SK-N-SH treated with all-trans-retinoic acid at 6 μM for 48 hours (cell line): ENCODE results near the gene AGBL3.

ENCODE experiments used
- ATAC-seq: fragments of 200-7000 bp; cut with Tn5 transposase; 3 replicates; pipeline ENCODE4 v1.9.1; 2020; ENCODE audit warnings: mild to moderate bottlenecking, moderate library complexity
- ARNTL ChIP-seq: fragments of 450-650 bp; formaldehyde crosslinking; IDR thresholded peaks from 2 replicates; pipeline ENCODE4 v1.5.0; 2020; ENCODE audit warnings: low read depth, mild to moderate bottlenecking, moderate library complexity, borderline replicate concordance
- BACH2 ChIP-seq: fragments of 250-450 bp; sonication (Bioruptor Pico); IDR thresholded peaks from 2 replicates; pipeline ENCODE4 v1.9.0; 2021; ENCODE audit warnings: mild to moderate bottlenecking, borderline replicate concordance
- CREB5 ChIP-seq: fragments of 250-450 bp; sonication (Bioruptor Pico); IDR thresholded peaks from 2 replicates; pipeline ENCODE4 v1.5.1; 2020; ENCODE audit warnings: low read depth, mild to moderate bottlenecking, moderate library complexity
- CSDC2 ChIP-seq: fragments of 250-450 bp; sonication (Bioruptor Pico); IDR thresholded peaks from 2 replicates; pipeline ENCODE4 v1.5.0; 2020; ENCODE audit warnings: mild to moderate bottlenecking, moderate library complexity
- ESRRG ChIP-seq: fragments of 250-450 bp; sonication (Bioruptor Pico); IDR thresholded peaks from 2 replicates; pipeline ENCODE4 v1.6.1; 2021; ENCODE audit warnings: mild to moderate bottlenecking
- GLIS3 ChIP-seq: fragments of 250-450 bp; sonication (Bioruptor Pico); IDR thresholded peaks from 2 replicates; pipeline ENCODE4 v1.5.0; 2020; ENCODE audit warnings: mild to moderate bottlenecking, moderate library complexity
- ISL1 ChIP-seq: fragments of 250-450 bp; sonication (Bioruptor Pico); IDR thresholded peaks from 2 replicates; pipeline ENCODE4 v2.1.2; 2022; ENCODE audit warnings: mild to moderate bottlenecking, moderate library complexity
- PATZ1 ChIP-seq: fragments of 250-450 bp; sonication (Bioruptor Pico); IDR thresholded peaks from 2 replicates; pipeline ENCODE4 v1.8.0; 2020; ENCODE audit warnings: mild to moderate bottlenecking, moderate library complexity, borderline replicate concordance
- POU6F1 ChIP-seq: fragments of 250-450 bp; sonication (Bioruptor Pico); IDR thresholded peaks from 2 replicates; pipeline ENCODE4 v1.8.0; 2021; ENCODE audit warnings: low read depth, mild to moderate bottlenecking, moderate library complexity, borderline replicate concordance
- PPARA ChIP-seq: fragments of 250-450 bp; sonication (Bioruptor Pico); IDR thresholded peaks from 2 replicates; pipeline ENCODE4 v1.5.0; 2020; ENCODE audit warnings: mild to moderate bottlenecking, borderline replicate concordance
- RARB ChIP-seq: fragments of 250-450 bp; sonication (Bioruptor Pico); IDR thresholded peaks from 2 replicates; pipeline ENCODE4 v1.8.0; 2021; ENCODE audit warnings: mild to moderate bottlenecking, moderate library complexity
- SNAI2 ChIP-seq: fragments of 250-450 bp; sonication (Bioruptor Pico); IDR thresholded peaks from 2 replicates; pipeline ENCODE4 v1.5.0; 2020; ENCODE audit warnings: mild to moderate bottlenecking, moderate library complexity
- TCF4 ChIP-seq: fragments of 250-450 bp; sonication (Bioruptor Pico); IDR thresholded peaks from 2 replicates; pipeline ENCODE4 v1.8.0; 2021; ENCODE audit warnings: mild to moderate bottlenecking, moderate library complexity, borderline replicate concordance
- TOX ChIP-seq: fragments of 250-450 bp; sonication (Bioruptor Pico); IDR thresholded peaks from 2 replicates; pipeline ENCODE4 v1.8.0; 2021; ENCODE audit warnings: mild to moderate bottlenecking, moderate library complexity, borderline replicate concordance
- TSHZ2 ChIP-seq: fragments of 250-450 bp; sonication (Bioruptor Pico); IDR thresholded peaks from 2 replicates; pipeline ENCODE4 v1.5.0; 2020; ENCODE audit warnings: mild to moderate bottlenecking, moderate library complexity
- ZC3H10 ChIP-seq: fragments of 250-450 bp; sonication (Bioruptor Pico); IDR thresholded peaks from 2 replicates; pipeline ENCODE4 v1.5.1; 2021; ENCODE audit warnings: mild to moderate bottlenecking, moderate library complexity
- ZFP3 ChIP-seq: fragments of 250-450 bp; sonication (Bioruptor Pico); IDR thresholded peaks from 2 replicates; pipeline ENCODE4 v1.5.0; 2020; ENCODE audit warnings: mild to moderate bottlenecking, moderate library complexity
- ZFP30 ChIP-seq: fragments of 450-650 bp; formaldehyde crosslinking; IDR thresholded peaks from 2 replicates; pipeline ENCODE4 v1.5.0; 2022; ENCODE audit warnings: mild to moderate bottlenecking, moderate library complexity
- ZNF565 ChIP-seq: fragments of 450-650 bp; formaldehyde crosslinking; conservative IDR thresholded peaks from 2 replicates; pipeline ENCODE4 v1.5.0; 2020; ENCODE audit warnings: low read depth, mild to moderate bottlenecking, moderate library complexity
- ZNF70 ChIP-seq: fragments of 450-650 bp; formaldehyde crosslinking; IDR thresholded peaks from 2 replicates; pipeline ENCODE4 v1.5.0; 2020; ENCODE audit warnings: mild to moderate bottlenecking, moderate library complexity
- ZNF8 ChIP-seq: fragments of 450-650 bp; formaldehyde crosslinking; IDR thresholded peaks from 2 replicates; pipeline ENCODE4 v1.5.0; 2020; ENCODE audit warnings: mild to moderate bottlenecking, moderate library complexity

The AGBL3 gene

GRCh38 chr7:135098391-135098790 lies 112.1 kb downstream of the AGBL3 start (continued):
- TF ChIP-seq ZNF70 (CRISPR knock-in tag) (no peak), ARNTL (CRISPR knock-in tag) (no peak), POU6F1 (CRISPR knock-in tag) (no peak)

- TF ChIP-seq PATZ1 (CRISPR knock-in tag) (no peak), ZNF565 (CRISPR knock-in tag) (no peak), ZFP30 (CRISPR knock-in tag) (no peak), ESRRG (no peak), ZC3H10 (CRISPR knock-in tag) (no peak)
- no peak for ATAC-seq
Measured at GRCh38 chr7:135100856-135101255, 114.5 kb downstream of the AGBL3 start.

GRCh38 chr7:135102372-135102771 lies 116.1 kb downstream of the AGBL3 start:
- no peak for TF ChIP-seq ESRRG
- TF ChIP-seq ZFP3 (CRISPR knock-in tag), result no peak
- no peak for TF ChIP-seq PATZ1 (CRISPR knock-in tag)
- TF ChIP-seq BACH2 (CRISPR knock-in tag), result no peak
- no peak for TF ChIP-seq CSDC2
- TF ChIP-seq ZNF565 (CRISPR knock-in tag), result no peak
- TF ChIP-seq TOX, result no peak
- no peak for TF ChIP-seq ZNF8 (CRISPR knock-in tag)
- TF ChIP-seq POU6F1 (CRISPR knock-in tag), result no peak
- no peak for TF ChIP-seq RARB (CRISPR knock-in tag)
- no peak for TF ChIP-seq TSHZ2 (CRISPR knock-in tag)
- TF ChIP-seq ISL1, result no peak
- no peak for TF ChIP-seq ZNF70 (CRISPR knock-in tag)
- no peak for TF ChIP-seq GLIS3 (CRISPR knock-in tag)
- no peak for TF ChIP-seq ZFP30 (CRISPR knock-in tag)
- TF ChIP-seq CREB5, result no peak
- no peak for TF ChIP-seq TCF4 (CRISPR knock-in tag)
- TF ChIP-seq PPARA (CRISPR knock-in tag), result no peak
- TF ChIP-seq ZC3H10 (CRISPR knock-in tag), result no peak
- TF ChIP-seq SNAI2 (CRISPR knock-in tag), result no peak
- no peak for ATAC-seq
